ENCODE results near the gene SP110. TPM values are rescaled to one million over a fixed set of nuclear protein-coding genes. Genes with fewer than 3 reads are reported as not detected.

The SP110 gene
- total and polyA plus RNA-seq, 11 donors: 7.1 to 44.7 (median 8.3) TPM

DNA sequence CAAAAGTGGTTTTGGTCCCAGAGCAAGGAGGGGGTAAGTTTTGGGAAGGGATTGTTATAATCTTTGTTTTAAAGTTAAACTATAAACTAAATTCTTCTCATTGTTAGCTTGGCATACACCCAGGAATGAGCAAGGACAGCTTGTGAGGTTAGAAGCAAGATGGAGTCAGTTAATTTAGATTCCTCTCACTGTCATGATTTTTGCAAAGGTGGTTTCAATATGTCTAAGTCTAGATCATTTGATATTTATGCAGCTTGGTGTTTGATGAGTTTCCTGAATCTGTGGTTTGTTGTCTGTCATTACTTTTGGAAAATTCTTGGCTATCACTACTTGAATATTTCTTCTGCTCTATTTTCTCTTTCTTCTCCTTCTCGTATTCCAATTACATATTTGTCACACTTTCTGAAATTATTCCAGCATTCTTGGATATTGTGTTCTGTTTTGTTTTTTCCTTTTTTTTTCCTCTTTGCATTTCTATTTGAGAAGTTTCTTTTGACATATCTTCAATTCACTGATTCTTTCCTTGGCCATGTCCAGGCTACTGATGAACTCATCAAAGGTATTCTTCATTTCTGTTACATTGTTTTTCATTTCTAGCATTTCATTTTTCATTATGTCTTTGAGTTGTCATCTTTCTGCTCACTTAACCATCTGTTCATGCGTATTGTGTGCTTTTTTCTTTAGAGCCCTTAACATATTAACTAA, 10.9 kb upstream of the SP110 start:
- ATAC-seq: no peak
- TF ChIP-seq, protein P1, sequence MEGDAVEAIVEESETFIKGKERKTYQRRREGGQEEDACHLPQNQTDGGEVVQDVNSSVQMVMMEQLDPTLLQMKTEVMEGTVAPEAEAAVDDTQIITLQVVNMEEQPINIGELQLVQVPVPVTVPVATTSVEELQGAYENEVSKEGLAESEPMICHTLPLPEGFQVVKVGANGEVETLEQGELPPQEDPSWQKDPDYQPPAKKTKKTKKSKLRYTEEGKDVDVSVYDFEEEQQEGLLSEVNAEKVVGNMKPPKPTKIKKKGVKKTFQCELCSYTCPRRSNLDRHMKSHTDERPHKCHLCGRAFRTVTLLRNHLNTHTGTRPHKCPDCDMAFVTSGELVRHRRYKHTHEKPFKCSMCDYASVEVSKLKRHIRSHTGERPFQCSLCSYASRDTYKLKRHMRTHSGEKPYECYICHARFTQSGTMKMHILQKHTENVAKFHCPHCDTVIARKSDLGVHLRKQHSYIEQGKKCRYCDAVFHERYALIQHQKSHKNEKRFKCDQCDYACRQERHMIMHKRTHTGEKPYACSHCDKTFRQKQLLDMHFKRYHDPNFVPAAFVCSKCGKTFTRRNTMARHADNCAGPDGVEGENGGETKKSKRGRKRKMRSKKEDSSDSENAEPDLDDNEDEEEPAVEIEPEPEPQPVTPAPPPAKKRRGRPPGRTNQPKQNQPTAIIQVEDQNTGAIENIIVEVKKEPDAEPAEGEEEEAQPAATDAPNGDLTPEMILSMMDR (IDR thresholded peaks at IDR 0.05): no peak
- no peak for TF ChIP-seq POLR2A (IDR thresholded peaks at IDR 0.05)
- Histone ChIP-seq H3K9me3 (peaks cover 0 to 23% (median 11%) of the 10 kb centered on the region in 12 donors), H3K27ac (no peak overlapping the region), H3K36me3 (no peaks in the 10 kb centered on the region), H3K27me3 (no peaks in the 10 kb centered on the region), H3K4me3 (no peak overlapping the region), H3K4me1 (peaks cover 0 to 36% (median 0%) of the 10 kb centered on the region in 12 donors)
- DNase-seq: no peak
- intact Hi-C loops (cut with DNase I): no loop called here
- 87 to 93% (median 90%) methylated on average over 2 of the region's 2 CpGs for WGBS, 4 donors

DNA sequence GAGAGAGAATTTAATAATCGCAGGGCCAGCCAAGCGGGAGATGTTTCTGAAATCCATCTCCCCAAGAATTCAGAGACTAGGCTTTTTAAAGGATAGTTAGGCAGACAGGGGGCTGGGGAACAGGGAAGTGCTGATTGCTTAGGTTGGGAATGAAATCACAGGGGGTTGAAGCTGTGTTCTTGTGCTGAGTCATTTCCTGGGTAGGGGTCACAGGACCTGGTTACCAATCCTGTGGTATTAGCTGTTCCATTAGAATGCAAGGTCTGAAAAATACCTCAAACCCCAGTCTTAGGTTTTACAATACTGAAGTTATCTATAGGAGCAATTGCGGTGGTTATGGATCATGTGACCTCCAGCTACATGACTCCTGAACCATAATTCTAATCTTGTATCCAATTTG, 10.3 kb upstream of the SP110 start:
- ATAC-seq (no peak), DNase-seq (no peak)
- 91 to 97% (median 94%) methylated on average over 3 of the region's 3 CpGs for WGBS, 4 donors
- Histone ChIP-seq H3K4me1 (peaks cover 0 to 40% (median 0%) of the 10 kb centered on the region in 12 donors), H3K4me3 (no peak overlapping the region), H3K27me3 (no peaks in the 10 kb centered on the region), H3K36me3 (no peaks in the 10 kb centered on the region), H3K9me3 (peaks cover 0 to 23% (median 11%) of the 10 kb centered on the region in 12 donors), H3K27ac (no peak overlapping the region)
- intact Hi-C loops (cut with DNase I): no loop called here
- no peak for TF ChIP-seq POLR2A (IDR thresholded peaks at IDR 0.05)
- TF ChIP-seq, protein P1 (IDR thresholded peaks at IDR 0.05): no peak

DNA sequence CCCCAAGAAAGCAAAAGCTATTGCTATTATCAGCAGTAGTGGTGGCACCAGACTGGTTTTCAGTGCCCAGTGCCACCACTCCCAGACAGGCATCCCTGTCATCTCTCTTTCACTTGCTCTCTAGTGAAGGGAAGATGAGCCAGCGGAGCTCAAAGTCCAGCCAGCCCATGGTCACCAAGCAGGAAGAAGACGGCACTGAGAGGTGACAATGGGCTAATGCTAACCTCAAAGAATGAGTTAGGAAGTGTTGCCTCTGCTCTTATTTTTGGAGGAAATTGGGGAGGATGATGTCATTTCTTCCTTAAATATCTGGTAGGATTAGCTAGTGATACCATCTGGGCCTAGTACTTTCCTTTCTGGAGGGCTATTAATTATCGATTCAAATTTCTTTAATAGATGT, 7.4 kb upstream of the SP110 start:
- DNase-seq (no peak), ATAC-seq (no peak)
- WGBS, 4 donors: 71 to 76% (median 73%) methylated on average over 3 of the region's 3 CpGs
- Histone ChIP-seq H3K4me1 (peaks cover 0 to 51% (median 0%) of the 10 kb centered on the region in 12 donors), H3K4me3 (peak overlapping the region in 1 of 12 donors; percentile 58), H3K36me3 (no peaks in the 10 kb centered on the region), H3K27me3 (no peaks in the 10 kb centered on the region), H3K9me3 (peaks cover 0 to 23% (median 11%) of the 10 kb centered on the region in 12 donors), H3K27ac (peak overlapping the region in 1 of 12 donors; percentile 41)
- TF ChIP-seq, protein P1 (IDR thresholded peaks at IDR 0.05): no peak
- TF ChIP-seq POLR2A (IDR thresholded peaks at IDR 0.05): no peak
- intact Hi-C loops (cut with DNase I): loop anchor here in 4 of 10 donors (10.0 kb wide), 4 partner anchors 98 to 228 kb away; partner anchors contain the start of genes SP140L (in 2 of the 4) and SP100 (in 1 of the 4)

DNA sequence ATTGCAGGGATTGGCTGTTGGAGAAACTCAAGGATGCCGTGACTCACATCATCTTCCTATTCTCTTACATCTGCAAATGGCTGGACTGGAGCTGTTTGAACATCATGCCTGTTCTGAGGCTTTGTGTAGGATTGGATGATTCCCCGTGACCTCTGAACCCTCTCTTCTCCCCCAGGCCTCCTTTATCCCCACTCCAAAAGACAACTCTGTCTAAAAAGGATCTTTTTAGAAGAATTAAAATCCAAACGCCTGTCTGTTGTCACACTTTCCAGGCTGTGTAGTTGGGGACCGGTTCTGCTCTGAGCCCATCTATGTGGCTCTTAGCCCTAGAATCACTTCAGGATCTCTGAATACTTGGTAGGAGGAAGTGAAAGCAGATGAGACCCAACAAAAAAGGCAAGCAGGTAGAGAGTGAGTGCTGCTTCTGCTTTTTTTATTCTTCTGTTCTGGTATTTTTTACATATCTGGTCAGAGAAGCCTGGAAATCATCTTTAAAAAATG, 6.3 kb upstream of the SP110 start:
- H3K27me3 ChIP-seq: no peaks in the 10 kb centered on the region
- H3K4me3 ChIP-seq: peak overlapping the region in 4 of 12 donors; percentile 13 to 58 (median 35)
- H3K27ac ChIP-seq: peak overlapping the region in 2 of 12 donors; percentile 22 to 86
- peak in 1 of 4 donors; percentile 49 for ATAC-seq
- DNase-seq: no peak
- no peaks in the 10 kb centered on the region for H3K36me3 ChIP-seq
- WGBS, 4 donors: 85 to 91% (median 90%) methylated on average over 4 of the region's 4 CpGs
- intact Hi-C loops (cut with DNase I): loop anchor here in 4 of 10 donors (10.0 kb wide), 4 partner anchors 99 to 229 kb away; partner anchors contain the start of genes SP140L (in 2 of the 4) and SP100 (in 1 of the 4)
- TF ChIP-seq POLR2A (IDR thresholded peaks at IDR 0.05): no peak
- H3K4me1 ChIP-seq: peaks cover 0 to 51% (median 0%) of the 10 kb centered on the region in 12 donors
- peaks cover 0 to 15% (median 10%) of the 10 kb centered on the region in 12 donors for H3K9me3 ChIP-seq

All from heart left ventricle (tissue), 16 donors.